SU-DHL-6 (cell line): Measurements from ENCODE around the gene LYPD1.

Experiments
- CTCF ChIP-seq: fragments of 200-600 bp; sonication (generic); IDR thresholded peaks from one replicate; pipeline ENCODE4 v1.5.1; 2017; ENCODE audit warnings: antibody characterized with exemption, mild to moderate bottlenecking, low read length, moderate library complexity; ENCODE audit not compliant: insufficient read depth, poor library complexity, severe bottlenecking
- EZH2phosphoT487 ChIP-seq: fragments of 200-600 bp; sonication (generic), shearing (Covaris generic); conservative IDR thresholded peaks from 2 replicates; pipeline ENCODE4 v1.6.1; 2018; ENCODE audit warnings: mild to moderate bottlenecking, antibody characterized with exemption, low read length, moderate library complexity, mixed read lengths

- TF ChIP-seq CTCF = no peak
- no peak for TF ChIP-seq EZH2phosphoT487
These were observed 4.4 kb downstream of the LYPD1 start for GRCh38 chr2:132665401-132666140.
